ENCODE data around the gene ZNF804B.

DNA sequence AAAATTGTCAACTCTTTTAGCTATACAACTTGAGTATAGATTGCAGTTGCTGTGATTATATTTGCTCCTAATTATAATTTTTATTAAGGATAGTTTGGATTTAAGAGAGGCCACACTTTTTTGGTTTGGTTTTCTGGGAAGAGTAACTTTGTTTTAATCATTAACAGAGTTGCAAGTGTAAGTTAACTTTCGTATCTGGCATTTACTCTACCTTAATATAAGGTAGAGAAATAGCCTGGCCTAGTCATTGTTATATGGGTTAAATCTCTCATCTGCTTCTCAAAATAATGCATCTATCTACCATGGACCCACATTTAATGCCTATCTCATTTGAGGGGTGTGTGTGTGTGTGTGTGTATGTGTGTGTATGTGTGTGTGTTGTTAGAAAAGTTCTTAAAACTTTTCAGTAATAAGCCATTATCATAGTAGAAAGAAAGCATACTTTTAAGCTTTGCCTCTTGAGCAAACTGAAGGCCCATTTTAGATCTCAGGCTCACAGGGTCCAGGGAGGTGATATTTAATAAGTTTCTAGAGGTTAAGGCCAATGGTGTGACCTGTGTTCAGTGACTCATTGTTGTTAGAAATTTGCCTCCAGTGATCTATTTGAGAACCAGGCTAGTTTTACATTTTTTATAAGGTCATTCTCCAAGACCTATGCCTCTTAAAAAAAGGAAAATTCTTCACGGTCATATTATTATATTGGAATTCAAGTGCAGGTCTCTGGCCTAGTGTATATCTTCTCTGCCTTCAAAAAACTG, 47.0 kb downstream of the ZNF804B start:
- TF ChIP-seq, protein P1, sequence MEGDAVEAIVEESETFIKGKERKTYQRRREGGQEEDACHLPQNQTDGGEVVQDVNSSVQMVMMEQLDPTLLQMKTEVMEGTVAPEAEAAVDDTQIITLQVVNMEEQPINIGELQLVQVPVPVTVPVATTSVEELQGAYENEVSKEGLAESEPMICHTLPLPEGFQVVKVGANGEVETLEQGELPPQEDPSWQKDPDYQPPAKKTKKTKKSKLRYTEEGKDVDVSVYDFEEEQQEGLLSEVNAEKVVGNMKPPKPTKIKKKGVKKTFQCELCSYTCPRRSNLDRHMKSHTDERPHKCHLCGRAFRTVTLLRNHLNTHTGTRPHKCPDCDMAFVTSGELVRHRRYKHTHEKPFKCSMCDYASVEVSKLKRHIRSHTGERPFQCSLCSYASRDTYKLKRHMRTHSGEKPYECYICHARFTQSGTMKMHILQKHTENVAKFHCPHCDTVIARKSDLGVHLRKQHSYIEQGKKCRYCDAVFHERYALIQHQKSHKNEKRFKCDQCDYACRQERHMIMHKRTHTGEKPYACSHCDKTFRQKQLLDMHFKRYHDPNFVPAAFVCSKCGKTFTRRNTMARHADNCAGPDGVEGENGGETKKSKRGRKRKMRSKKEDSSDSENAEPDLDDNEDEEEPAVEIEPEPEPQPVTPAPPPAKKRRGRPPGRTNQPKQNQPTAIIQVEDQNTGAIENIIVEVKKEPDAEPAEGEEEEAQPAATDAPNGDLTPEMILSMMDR (IDR thresholded peaks at IDR 0.05; ENCODE audit: borderline replicate concordance, extremely low read depth, low read length, poor library complexity, severe bottlenecking), result no peak
- TF ChIP-seq EZH2 (IDR thresholded peaks at IDR 0.05; ENCODE audit: borderline replicate concordance, low read depth, low read length, severe bottlenecking), result no peak

All from DND-41 (cell line).